Measurements from ENCODE around the gene SUSD3. TPM values are rescaled to one million over a fixed set of nuclear protein-coding genes. Genes with fewer than 3 reads are reported as not detected.

SUSD3 gene
- total RNA-seq = 0.16 TPM in 1 of 2 replicates, not detected in the other

GRCh38 chr9:93058355-93059010 lies at the start of gene SUSD3:
TSS of gene SUSD3 (plus strand) at chr9:93058701. CDS start at chr9:93058743, 42 bp downstream.

DNA sequence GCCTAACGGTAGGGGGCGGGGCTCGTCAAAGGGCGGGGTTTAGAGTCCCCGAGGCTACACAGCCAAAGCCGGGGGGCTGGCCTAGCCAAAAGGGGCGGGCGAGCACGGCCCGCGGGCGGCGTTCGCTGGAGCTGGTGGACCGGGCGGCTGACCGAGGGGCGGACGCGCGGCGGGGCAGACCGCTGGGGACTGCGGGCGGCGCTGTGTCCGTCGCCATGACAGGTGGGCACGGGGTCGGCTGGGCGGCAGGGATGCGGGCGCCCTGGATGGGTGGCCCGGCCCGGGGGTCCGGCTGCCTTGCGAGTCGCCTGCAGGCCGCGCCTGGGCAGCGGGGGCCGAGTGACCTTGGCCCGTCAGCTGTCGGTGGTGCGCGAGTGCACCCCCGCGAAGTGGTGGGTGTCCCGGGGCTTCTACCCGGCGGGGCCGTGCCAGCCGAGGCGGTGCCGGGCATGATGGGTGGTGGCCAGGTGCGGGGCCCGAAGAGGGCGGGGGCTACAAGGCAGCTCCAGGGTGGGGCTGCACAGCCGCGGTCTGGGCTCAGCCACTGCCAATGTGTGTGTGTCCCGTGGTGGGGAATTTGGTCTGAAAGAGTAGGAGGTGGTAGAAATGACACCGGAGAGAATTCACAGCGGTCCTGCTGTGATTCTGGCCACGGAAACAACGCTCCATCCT lies 37.8 kb downstream of the SUSD3 start, which contains the start of gene CARD19:
Gene CARD19, plus strand, starts transcription at position 87 of the 672 bp plus-strand sequence. Its CDS starts 129 bp downstream, at position 216.

DNA sequence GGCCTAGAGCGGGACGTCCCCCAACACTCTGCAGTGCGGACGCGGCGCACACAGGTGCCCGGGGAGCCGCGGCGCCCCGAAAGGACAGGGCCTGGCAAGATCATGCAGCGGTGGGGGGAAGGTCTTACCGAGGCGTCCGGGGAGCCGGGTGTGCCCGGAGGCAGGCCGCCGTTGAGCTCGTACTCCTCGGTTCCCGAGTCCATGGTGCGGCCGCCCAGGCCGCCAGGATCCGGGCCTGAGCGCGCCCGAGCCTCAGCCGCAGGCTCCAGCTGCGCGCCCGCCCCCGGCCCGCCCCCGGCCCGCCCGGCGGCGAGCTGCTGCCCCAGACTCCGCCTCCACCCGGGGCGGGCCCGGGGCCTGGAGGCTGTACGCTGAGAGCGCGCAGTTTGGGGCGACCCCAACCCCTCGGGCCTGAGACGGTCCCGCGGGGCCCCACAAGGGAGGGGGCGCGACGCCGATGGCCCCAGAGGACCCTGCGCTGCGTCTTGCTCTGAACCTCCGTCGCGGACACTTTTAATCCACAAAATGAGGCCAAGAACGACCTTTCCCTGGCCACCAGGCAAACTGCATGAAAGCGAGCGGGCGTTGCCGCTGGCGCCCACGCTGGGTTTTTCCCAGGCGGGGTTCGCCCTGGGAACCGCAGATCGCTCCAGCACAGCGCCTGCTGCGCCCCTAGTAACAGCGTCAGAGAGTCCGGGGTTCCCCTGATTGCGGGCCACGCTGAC lies 75.7 kb downstream of the SUSD3 start, which contains the start of gene NINJ1:
Gene NINJ1, minus strand, starts transcription at position 237 of the 725 bp plus-strand sequence. Its CDS starts 34 bp downstream, at position 203.

Other genes starting within 250 kb of the SUSD3 start
- 6.6 and 14.4 TPM in 2 replicates for gene ZNF484, start 180.7 kb upstream of the SUSD3 start, total RNA-seq
- under 0.01 TPM in 1 of 2 replicates, not detected in the other for gene FGD3, start 111.2 kb upstream of the SUSD3 start, total RNA-seq
- 64.9 and 70.4 TPM in 2 replicates for gene CARD19, start 37.5 kb downstream of the SUSD3 start, total RNA-seq
- 25.7 and 58.1 TPM in 2 replicates for gene NINJ1, start 75.5 kb downstream of the SUSD3 start, total RNA-seq
- gene WNK2, start 125.4 kb downstream of the SUSD3 start, total RNA-seq = 0.06 TPM in 1 of 2 replicates, not detected in the other